Memory B cell (primary cell): ENCODE measurements around the gene AXIN2.

Experiments used
- ATAC-seq: fragments of 150-1000 bp; cut with Tn5 transposase; 2 replicates; pipeline ENCODE4 v1.10.0; 2021; ENCODE audit warnings: low read depth, mild to moderate bottlenecking, moderate library complexity
- DNase-seq, 2 donors: peaks; one replicate each; pipeline ENCODE4 v3.0.0; 2022; ENCODE audit warnings: low spot score in 2 of 2
- H3K27ac Mint-ChIP-seq: one replicate; pipeline ENCODE4 v1.8.0; 2022; ENCODE audit warnings: mild to moderate bottlenecking, moderate library complexity, mixed read lengths
- H3K27me3 Mint-ChIP-seq: one replicate; pipeline ENCODE4 v1.8.0; 2022; ENCODE audit warnings: mixed read lengths
- H3K36me3 Mint-ChIP-seq: one replicate; pipeline ENCODE4 v1.8.0; 2022; ENCODE audit warnings: mild to moderate bottlenecking, mixed read lengths
- H3K4me1 Mint-ChIP-seq: one replicate; pipeline ENCODE4 v1.8.0; 2022; ENCODE audit warnings: mixed read lengths
- H3K4me3 Mint-ChIP-seq: one replicate; pipeline ENCODE4 v1.8.0; 2022; ENCODE audit warnings: mild to moderate bottlenecking, moderate library complexity, mixed read lengths
- H3K9me3 Mint-ChIP-seq: one replicate; pipeline ENCODE4 v1.8.0; 2022; ENCODE audit warnings: mixed read lengths

AXIN2 gene

DNA sequence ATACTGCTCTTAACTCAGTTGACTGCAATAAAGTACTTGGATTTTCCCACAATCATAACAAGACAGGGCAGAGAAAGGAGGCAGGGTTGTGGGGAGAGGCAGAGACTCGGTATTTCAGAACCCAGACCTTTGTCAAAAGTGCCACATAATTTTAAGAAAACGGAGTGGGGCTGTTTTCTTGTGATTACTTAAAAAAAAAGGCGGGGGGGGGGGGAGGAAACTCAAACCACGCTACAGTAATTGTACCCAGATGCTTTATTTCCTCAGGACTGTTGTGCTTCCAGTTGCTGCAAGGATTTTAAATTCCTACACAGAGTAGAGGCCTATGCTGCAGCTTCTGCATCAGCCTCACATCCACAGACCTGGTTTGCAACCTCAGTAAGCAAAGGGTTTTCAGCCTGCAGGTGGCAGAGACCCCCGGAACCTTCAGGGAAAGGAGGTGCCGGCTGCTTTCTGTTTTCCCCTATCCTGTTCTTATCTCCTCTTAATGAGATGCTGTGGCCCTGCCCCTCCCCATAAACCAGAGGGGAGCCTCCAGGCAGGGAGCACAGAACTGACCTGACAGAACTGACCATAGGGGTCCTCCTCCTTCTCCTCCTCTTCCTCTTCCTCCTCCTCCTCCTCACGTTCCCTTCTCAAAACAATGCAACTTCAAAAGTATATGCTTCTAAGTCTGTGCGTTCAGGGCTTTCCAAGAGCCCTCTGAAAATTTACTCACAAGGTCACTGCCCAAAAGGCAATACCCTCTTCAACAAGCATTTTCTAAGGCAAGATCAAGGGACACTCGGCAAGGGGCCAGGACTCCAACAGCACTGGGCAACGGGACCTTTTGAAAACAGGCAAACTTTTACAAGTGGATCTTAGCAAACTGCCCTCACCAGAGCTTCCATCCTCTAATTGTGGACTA, 7.5 kb downstream of the AXIN2 start:
- H3K4me3 Mint-ChIP-seq: no peak overlapping the region
- H3K27ac Mint-ChIP-seq: no peak overlapping the region
- H3K27me3 Mint-ChIP-seq: peaks cover 6% of the 10 kb centered on the region
- ATAC-seq: no peak
- DNase-seq: no peak
- H3K4me1 Mint-ChIP-seq: no peaks in the 10 kb centered on the region
- no peaks in the 10 kb centered on the region for H3K9me3 Mint-ChIP-seq
- peaks cover 3% of the 10 kb centered on the region for H3K36me3 Mint-ChIP-seq

DNA sequence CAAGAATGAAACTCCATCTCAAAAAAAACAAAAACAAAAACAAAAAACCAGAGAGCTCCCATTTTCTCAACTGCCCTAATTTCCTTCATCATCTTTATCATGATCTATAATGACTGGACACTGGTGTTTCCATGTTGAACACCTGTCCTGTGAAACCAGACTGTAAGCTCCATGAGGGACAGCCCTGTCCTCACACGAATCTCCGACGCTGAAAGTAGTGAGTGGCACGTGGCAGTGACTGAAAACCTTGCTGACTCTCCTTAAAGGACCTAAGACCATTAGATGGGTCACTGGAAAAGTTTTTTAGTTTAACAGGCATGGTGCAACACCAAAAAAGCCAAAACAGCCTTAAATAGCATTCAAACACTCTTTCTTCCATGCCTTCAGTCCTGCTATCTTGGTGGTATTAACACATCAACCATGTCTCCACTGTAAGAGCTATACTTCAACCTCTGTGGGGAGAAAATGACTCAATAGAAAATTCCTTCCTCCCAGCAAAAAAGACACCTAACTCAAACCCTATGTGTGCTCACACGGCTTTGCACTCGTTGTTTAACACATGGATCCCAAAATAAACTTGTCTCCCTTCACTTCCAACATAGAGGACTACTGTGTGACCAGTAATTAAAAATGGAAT, 8.3 kb downstream of the AXIN2 start:
- ATAC-seq: no peak
- Mint-ChIP-seq H3K36me3 (peaks cover 3% of the 10 kb centered on the region), H3K27ac (no peak overlapping the region), H3K4me1 (no peaks in the 10 kb centered on the region), H3K9me3 (no peaks in the 10 kb centered on the region), H3K4me3 (no peak overlapping the region), H3K27me3 (peaks cover 6% of the 10 kb centered on the region)
- DNase-seq: no peak

DNA sequence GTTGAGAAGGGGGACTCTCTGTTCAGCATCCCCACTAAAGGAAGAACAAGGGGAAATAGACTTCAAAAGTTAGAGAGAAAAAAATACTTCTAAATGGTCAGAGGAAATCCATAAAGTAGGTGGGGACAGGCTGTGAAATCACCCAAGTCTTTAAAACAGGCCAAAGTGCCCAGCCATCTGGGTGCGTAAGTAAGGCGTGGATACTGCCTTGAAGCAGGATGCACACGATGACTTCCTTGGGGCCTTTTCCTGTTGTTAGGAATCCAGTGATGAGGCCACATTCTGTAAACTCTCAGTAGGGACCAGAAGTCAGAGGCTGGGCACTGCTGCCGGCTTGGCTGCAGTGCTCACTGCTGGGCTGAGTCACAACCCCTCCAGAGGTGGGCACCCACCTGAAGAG, 9.2 kb downstream of the AXIN2 start:
- H3K27me3 Mint-ChIP-seq: peaks cover 6% of the 10 kb centered on the region
- DNase-seq: no peak
- H3K4me1 Mint-ChIP-seq: no peaks in the 10 kb centered on the region
- H3K27ac Mint-ChIP-seq: no peak overlapping the region
- H3K4me3 Mint-ChIP-seq: no peak overlapping the region
- no peaks in the 10 kb centered on the region for H3K9me3 Mint-ChIP-seq
- H3K36me3 Mint-ChIP-seq: peaks cover 6% of the 10 kb centered on the region
- no peak for ATAC-seq

GRCh38 chr17:65551267-65552040, 10.0 kb downstream of the AXIN2 start:
- ATAC-seq (no peak), DNase-seq (no peak)
- H3K4me3 Mint-ChIP-seq: no peak overlapping the region
- H3K27me3 Mint-ChIP-seq: peaks cover 6% of the 10 kb centered on the region
- peaks cover 6% of the 10 kb centered on the region for H3K36me3 Mint-ChIP-seq
- no peaks in the 10 kb centered on the region for H3K9me3 Mint-ChIP-seq
- no peaks in the 10 kb centered on the region for H3K4me1 Mint-ChIP-seq
- no peak overlapping the region for H3K27ac Mint-ChIP-seq

DNA sequence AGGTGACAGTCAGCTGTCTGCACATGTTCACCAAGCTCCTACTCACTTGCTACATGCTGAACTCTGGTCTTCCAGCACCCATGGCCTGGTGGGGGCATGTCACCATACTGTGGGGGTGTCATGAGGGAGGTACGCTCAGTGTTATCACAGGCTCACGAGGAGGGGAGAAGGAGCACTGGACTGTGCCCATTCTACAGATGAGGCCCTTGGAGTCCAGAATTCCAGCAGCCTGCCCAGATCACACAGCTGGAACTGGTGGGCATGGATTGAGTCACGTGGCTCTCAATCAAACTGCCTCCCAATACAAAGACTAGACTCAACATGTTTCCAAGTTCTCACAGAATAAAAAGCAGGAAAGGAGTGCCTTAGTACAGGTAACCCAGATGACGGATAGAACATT, 10.7 kb downstream of the AXIN2 start:
- ATAC-seq (no peak), DNase-seq (no peak)
- Mint-ChIP-seq H3K36me3 (peaks cover 6% of the 10 kb centered on the region), H3K27me3 (peaks cover 6% of the 10 kb centered on the region), H3K27ac (no peak overlapping the region), H3K4me3 (no peak overlapping the region), H3K4me1 (no peaks in the 10 kb centered on the region), H3K9me3 (no peaks in the 10 kb centered on the region)

- peaks cover 6% of the 10 kb centered on the region for H3K36me3 Mint-ChIP-seq
- H3K9me3 Mint-ChIP-seq: no peaks in the 10 kb centered on the region
- no peak overlapping the region for H3K27ac Mint-ChIP-seq
- ATAC-seq (no peak), DNase-seq (no peak)
- peaks cover 6% of the 10 kb centered on the region for H3K27me3 Mint-ChIP-seq
- no peak overlapping the region for H3K4me3 Mint-ChIP-seq
- no peaks in the 10 kb centered on the region for H3K4me1 Mint-ChIP-seq
These were observed 11.3 kb downstream of the AXIN2 start for GRCh38 chr17:65550075-65550662.

GRCh38 chr17:65548269-65548969, 13.0 kb downstream of the AXIN2 start:
- H3K27ac Mint-ChIP-seq: no peak overlapping the region
- peaks cover 6% of the 10 kb centered on the region for H3K36me3 Mint-ChIP-seq

GRCh38 chr17:65547253-65547670, 14.2 kb downstream of the AXIN2 start:
- Mint-ChIP-seq H3K9me3 (no peaks in the 10 kb centered on the region), H3K27me3 (peaks cover 5% of the 10 kb centered on the region), H3K4me1 (no peaks in the 10 kb centered on the region), H3K27ac (no peak overlapping the region), H3K36me3 (peaks cover 6% of the 10 kb centered on the region), H3K4me3 (no peak overlapping the region)
- ATAC-seq (no peak), DNase-seq (no peak)

More at GRCh38 chr17:65548269-65548969, 13.0 kb downstream of the AXIN2 start:
- H3K9me3 Mint-ChIP-seq: no peaks in the 10 kb centered on the region
- peaks cover 5% of the 10 kb centered on the region for H3K27me3 Mint-ChIP-seq
- H3K4me3 Mint-ChIP-seq: no peak overlapping the region
- H3K4me1 Mint-ChIP-seq: no peaks in the 10 kb centered on the region
- DNase-seq: no peak
- ATAC-seq: no peak

DNA sequence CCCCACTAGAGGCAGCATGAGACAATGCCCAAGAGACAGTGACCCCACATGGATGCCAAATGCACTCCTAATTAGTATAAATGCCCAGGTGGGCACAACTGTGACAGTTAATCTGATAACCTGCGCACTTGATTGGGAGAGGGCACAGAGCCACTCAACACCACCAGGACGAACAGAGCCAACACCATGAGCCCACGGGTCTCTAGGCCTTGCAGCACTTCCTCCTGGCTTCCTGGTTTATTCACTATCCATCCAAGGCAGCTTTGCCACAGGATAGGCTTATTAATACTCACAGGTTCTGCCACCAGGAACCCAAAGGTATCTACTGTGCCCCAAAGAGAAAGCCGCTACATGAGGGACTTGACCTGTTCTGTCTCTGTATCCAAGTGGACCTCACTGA, 14.9 kb downstream of the AXIN2 start:
- Mint-ChIP-seq H3K27ac (no peak overlapping the region), H3K36me3 (peaks cover 6% of the 10 kb centered on the region), H3K4me1 (no peaks in the 10 kb centered on the region), H3K27me3 (peaks cover 5% of the 10 kb centered on the region), H3K9me3 (no peaks in the 10 kb centered on the region), H3K4me3 (no peak overlapping the region)
- DNase-seq (no peak), ATAC-seq (no peak)

DNA sequence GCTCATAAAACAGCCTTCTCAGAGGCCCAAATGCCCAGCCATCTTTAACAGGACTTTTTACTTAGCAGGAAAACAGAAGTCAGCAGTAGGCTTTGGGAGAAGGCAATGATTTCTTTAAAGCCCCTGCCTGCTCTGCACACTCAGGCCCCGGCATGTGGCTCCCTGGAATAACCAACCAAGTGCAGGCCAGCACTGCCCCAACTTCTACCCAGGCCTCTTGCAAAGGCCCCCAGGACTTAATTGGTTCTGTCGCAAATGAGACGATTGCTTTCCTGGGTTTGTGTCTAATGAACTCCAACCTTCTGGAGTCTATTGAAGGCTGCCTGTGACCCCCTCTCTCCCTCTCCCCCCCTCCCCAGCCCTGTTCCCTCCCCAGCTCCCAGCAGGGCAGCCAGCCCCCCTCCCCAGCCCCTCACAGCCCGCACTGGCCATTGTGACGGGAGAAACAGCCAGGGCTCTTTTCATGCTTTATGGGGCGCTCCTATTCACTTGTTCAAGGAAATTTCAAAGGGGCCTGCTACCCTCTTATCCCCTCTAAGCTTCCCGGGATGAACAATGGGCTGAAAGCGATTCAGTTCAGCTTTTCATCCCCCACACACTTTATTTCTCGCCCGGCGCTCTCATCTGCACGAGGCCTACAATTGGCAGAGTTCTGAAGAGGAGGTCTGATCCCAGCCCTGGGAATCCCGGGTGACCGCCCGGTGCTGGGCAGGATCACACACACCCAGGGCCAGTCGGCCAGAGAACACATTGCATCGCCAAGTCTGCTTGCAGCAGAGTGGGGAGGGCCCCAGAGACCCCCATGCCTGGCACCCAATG, 15.5 kb downstream of the AXIN2 start:
- ATAC-seq: no peak
- H3K36me3 Mint-ChIP-seq: peaks cover 6% of the 10 kb centered on the region
- H3K4me1 Mint-ChIP-seq: no peaks in the 10 kb centered on the region
- H3K9me3 Mint-ChIP-seq: no peaks in the 10 kb centered on the region
- no peak for DNase-seq
- H3K27me3 Mint-ChIP-seq: peaks cover 2% of the 10 kb centered on the region
- H3K4me3 Mint-ChIP-seq: no peak overlapping the region
- no peak overlapping the region for H3K27ac Mint-ChIP-seq

DNA sequence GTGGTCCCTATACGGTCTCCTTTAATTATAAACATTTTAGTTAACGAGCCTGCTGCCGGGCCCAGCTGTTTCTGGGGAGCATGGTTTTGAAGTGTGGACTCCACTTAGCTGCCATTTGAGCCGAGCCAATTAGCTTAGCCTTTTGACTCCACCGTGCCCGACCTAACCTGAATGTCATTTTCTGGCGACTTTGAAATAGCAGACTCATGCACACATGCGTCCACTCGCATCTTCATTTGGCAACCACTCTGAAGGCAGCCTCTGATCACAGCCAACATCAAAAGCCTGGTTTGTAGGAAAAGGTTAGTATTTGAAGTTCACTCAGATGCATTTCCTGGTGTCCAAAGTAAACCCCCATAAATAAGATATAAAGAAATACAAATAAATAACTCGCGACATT, 16.8 kb downstream of the AXIN2 start:
- H3K4me1 Mint-ChIP-seq: no peaks in the 10 kb centered on the region
- peaks cover 6% of the 10 kb centered on the region for H3K36me3 Mint-ChIP-seq
- no peaks in the 10 kb centered on the region for H3K9me3 Mint-ChIP-seq
- no peak for ATAC-seq
- H3K27me3 Mint-ChIP-seq: no peaks in the 10 kb centered on the region
- no peak for DNase-seq
- no peak overlapping the region for H3K4me3 Mint-ChIP-seq
- no peak overlapping the region for H3K27ac Mint-ChIP-seq

DNA sequence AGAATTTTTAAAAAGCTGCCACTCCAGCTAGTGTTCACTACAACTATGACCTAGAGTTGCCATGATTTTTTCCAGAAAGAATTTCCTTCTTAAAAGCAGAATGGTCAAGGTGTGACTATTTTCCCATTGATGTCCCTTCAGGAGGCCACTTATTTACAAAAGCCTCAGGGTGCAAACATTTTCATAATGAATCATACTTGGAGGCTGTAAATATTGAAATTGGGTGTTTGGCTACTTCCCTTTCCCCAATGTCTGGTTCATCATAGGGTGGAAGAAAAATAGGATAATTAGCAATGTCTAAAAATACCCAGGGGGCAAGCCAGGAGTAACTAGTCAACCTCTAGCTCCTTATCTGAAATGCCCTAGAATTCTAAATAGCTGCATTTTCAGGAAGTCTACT, 18.8 kb downstream of the AXIN2 start:
- Mint-ChIP-seq H3K36me3 (peaks cover 2% of the 10 kb centered on the region), H3K27me3 (no peaks in the 10 kb centered on the region), H3K4me3 (no peak overlapping the region), H3K27ac (no peak overlapping the region), H3K4me1 (no peaks in the 10 kb centered on the region), H3K9me3 (no peaks in the 10 kb centered on the region)
- ATAC-seq: no peak
- no peak for DNase-seq

GRCh38 chr17:65542067-65542466, 19.4 kb downstream of the AXIN2 start:
- Mint-ChIP-seq H3K4me1 (no peaks in the 10 kb centered on the region), H3K27ac (no peak overlapping the region), H3K4me3 (no peak overlapping the region), H3K36me3 (no peaks in the 10 kb centered on the region), H3K9me3 (no peaks in the 10 kb centered on the region), H3K27me3 (no peaks in the 10 kb centered on the region)
- DNase-seq (no peak), ATAC-seq (no peak)
